H9 (cell line): ENCODE data around the gene SLC6A3. TPM values are rescaled to one million over a fixed set of nuclear protein-coding genes. Genes with fewer than 3 reads are reported as not detected.

Experiments
- DNase-seq: peaks from one replicate; pipeline ENCODE4 v3.0.0-alpha.2; 2017
- H2AFZ ChIP-seq: one replicate; pipeline ENCODE4 v1.6.1; 2013; ENCODE audit warnings: mild to moderate bottlenecking, low read length, control low read depth, moderate library complexity
- H2AK5ac ChIP-seq: 2 replicates; pipeline ENCODE4 v1.6.1; 2013; ENCODE audit warnings: low read length, control low read depth, mixed read lengths; ENCODE audit not compliant: insufficient read length
- H2BK120ac ChIP-seq: one replicate; pipeline ENCODE4 v1.6.1; 2013; ENCODE audit warnings: low read depth, mild to moderate bottlenecking, low read length, control low read depth, inconsistent platforms; ENCODE audit not compliant: poor library complexity, severe bottlenecking
- H2BK12ac ChIP-seq: 2 replicates; pipeline ENCODE4 v1.6.1; 2013; ENCODE audit warnings: low read length, control low read depth, mixed read lengths, low read depth; ENCODE audit not compliant: insufficient read length
- H2BK15ac ChIP-seq: 2 replicates; pipeline ENCODE4 v1.6.1; 2013; ENCODE audit warnings: low read depth, low read length, control low read depth
- H2BK20ac ChIP-seq: one replicate; pipeline ENCODE4 v1.6.1; 2013; ENCODE audit warnings: low read depth, mild to moderate bottlenecking, low read length, control low read depth, inconsistent platforms; ENCODE audit not compliant: poor library complexity, severe bottlenecking
- H2BK5ac ChIP-seq: 2 replicates; pipeline ENCODE4 v1.6.1; 2013; ENCODE audit warnings: low read length, control low read depth, mixed read lengths; ENCODE audit not compliant: insufficient read length
- H3K14ac ChIP-seq: 2 replicates; pipeline ENCODE4 v1.6.1; 2013; ENCODE audit warnings: low read length, control low read depth; ENCODE audit not compliant: insufficient read depth
- H3K18ac ChIP-seq: 2 replicates; pipeline ENCODE4 v1.6.1; 2013; ENCODE audit warnings: low read depth, mild to moderate bottlenecking, mixed read lengths, low read length, control low read depth; ENCODE audit not compliant: insufficient read length
- H3K23ac ChIP-seq: 2 replicates; pipeline ENCODE4 v1.6.1; 2013; ENCODE audit warnings: low read length, control low read depth, mixed read lengths, low read depth; ENCODE audit not compliant: insufficient read length
- H3K23me2 ChIP-seq: 2 replicates; pipeline ENCODE4 v1.6.1; 2013; ENCODE audit warnings: low read depth, mild to moderate bottlenecking, mixed read lengths, low read length, control low read depth; ENCODE audit not compliant: insufficient read length, poor library complexity, severe bottlenecking
- H3K27ac ChIP-seq: 2 replicates; pipeline ENCODE4 v1.5.1; 2013; ENCODE audit warnings: low read length, control low read depth, mixed read lengths, low read depth; ENCODE audit not compliant: insufficient read length
- H3K27me3 ChIP-seq: 2 replicates; pipeline ENCODE4 v1.6.1; 2013; ENCODE audit warnings: low read length, control low read depth, inconsistent platforms; ENCODE audit not compliant: insufficient read depth
- H3K4ac ChIP-seq: 2 replicates; pipeline ENCODE4 v1.6.1; 2013; ENCODE audit warnings: low read depth, mild to moderate bottlenecking, control low read depth, inconsistent platforms, low read length, moderate library complexity
- H3K4me1 ChIP-seq: 2 replicates; pipeline ENCODE4 v1.6.1; 2013; ENCODE audit warnings: low read length, control low read depth, inconsistent platforms; ENCODE audit not compliant: insufficient read depth
- H3K4me2 ChIP-seq: 2 replicates; pipeline ENCODE4 v1.6.1; 2013; ENCODE audit warnings: low read length, control low read depth, mixed read lengths; ENCODE audit not compliant: insufficient read length, insufficient read depth
- H3K56ac ChIP-seq: 2 replicates; pipeline ENCODE4 v1.6.1; 2013; ENCODE audit warnings: low read depth, mild to moderate bottlenecking, mixed read lengths, low read length, control low read depth; ENCODE audit not compliant: insufficient read length
- H3K79me1 ChIP-seq: 2 replicates; pipeline ENCODE4 v1.6.1; 2013; ENCODE audit warnings: low read depth, mild to moderate bottlenecking, moderate library complexity, low read length, control low read depth, inconsistent platforms; ENCODE audit not compliant: insufficient read depth, poor library complexity, severe bottlenecking
- H3K79me2 ChIP-seq: 2 replicates; pipeline ENCODE4 v1.6.1; 2013; ENCODE audit warnings: low read length, control low read depth, inconsistent platforms; ENCODE audit not compliant: insufficient read depth
- H3K9ac ChIP-seq: 2 replicates; pipeline ENCODE4 v1.6.1; 2013; ENCODE audit warnings: low read length, control low read depth, mixed read lengths; ENCODE audit not compliant: insufficient read length; ENCODE audit errors: extremely low read depth
- H3K9me3 ChIP-seq: one replicate; pipeline ENCODE4 v1.6.1; 2013; ENCODE audit warnings: low read depth, low read length, inconsistent platforms; ENCODE audit not compliant: control insufficient read depth
- H3T11ph ChIP-seq: one replicate; pipeline ENCODE4 v1.6.1; 2013; ENCODE audit warnings: mild to moderate bottlenecking, low read length, control low read depth, inconsistent platforms
- H4K20me1 ChIP-seq: one replicate; pipeline ENCODE4 v1.6.1; 2013; ENCODE audit not compliant: control insufficient read depth, insufficient read length, insufficient read depth
- H4K5ac ChIP-seq: 2 replicates; pipeline ENCODE4 v1.6.1; 2013; ENCODE audit warnings: low read depth, mild to moderate bottlenecking, mixed read lengths, low read length, control low read depth; ENCODE audit not compliant: insufficient read length
- H4K8ac ChIP-seq: replicated peaks from 2 replicates; pipeline ENCODE4 v1.6.1; 2013; ENCODE audit warnings: low read length, control low read depth, mixed read lengths, low read depth; ENCODE audit not compliant: insufficient read length
- H4K91ac ChIP-seq: 2 replicates; pipeline ENCODE4 v1.6.1; 2013; ENCODE audit warnings: low read depth, mild to moderate bottlenecking, moderate library complexity, mixed read lengths, low read length, control low read depth; ENCODE audit not compliant: insufficient read length
- H3K27ac Mint-ChIP-seq, 3 experiments: 2 replicates in 2 of 3; 3 replicates in 1 of 3; pipeline ENCODE4 v1.8.0; 2020 to 2021; ENCODE audit warnings: mixed read lengths in 3 of 3, mild to moderate bottlenecking in 1 of 3, moderate library complexity in 1 of 3
- H3K27me3 Mint-ChIP-seq: 2 replicates; pipeline ENCODE4 v1.8.0; 2021; ENCODE audit warnings: low read depth, mild to moderate bottlenecking, moderate library complexity, mixed read lengths
- H3K36me3 Mint-ChIP-seq, 3 experiments: 2 replicates in 2 of 3; 3 replicates in 1 of 3; pipeline ENCODE4 v1.8.0; 2020 to 2021; ENCODE audit warnings: low read depth in 3 of 3, mixed read lengths in 3 of 3; ENCODE audit not compliant: insufficient read depth in 1 of 3
- H3K4me1 Mint-ChIP-seq, 2 experiments: 2 replicates each; pipeline ENCODE4 v1.8.0; 2020; ENCODE audit warnings: mixed read lengths in 2 of 2
- H3K4me3 Mint-ChIP-seq, 2 experiments: 2 replicates in 1 of 2; 3 replicates in 1 of 2; pipeline ENCODE4 v1.8.0; 2020 to 2021; ENCODE audit warnings: mild to moderate bottlenecking in 2 of 2, mixed read lengths in 2 of 2, moderate library complexity in 1 of 2
- H3K9me3 Mint-ChIP-seq, 2 experiments: 2 replicates in 1 of 2; 3 replicates in 1 of 2; pipeline ENCODE4 v1.8.0; 2020; ENCODE audit warnings: mild to moderate bottlenecking in 2 of 2, mixed read lengths in 2 of 2, moderate library complexity in 1 of 2
- WGBS: extraction: QIAGEN DNeasy Blood & Tissue Kit; methylation state at CpG from one replicate; pipeline ENCODE4 v1.1.7; 2013; ENCODE audit warnings: missing lambda C conversion rate, low lambda C conversion rate, mixed read lengths; ENCODE audit not compliant: insufficient read length; ENCODE audit errors: extremely low coverage; 5-methylcytosine and 5-hydroxymethylcytosine counted together
- total RNA-seq: library from RNA; stranded (reverse); gene quantifications from 2 replicates; pipeline ENCODE4 v1.2.1, GENCODE V29; 2021
- TF ChIP-seq, protein P1 (sequence below): fragments of 200-600 bp; sonication (generic); conservative IDR thresholded peaks from 3 replicates; pipeline ENCODE4 v1.8.0; 2021; ENCODE audit warnings: antibody characterized with exemption, mild to moderate bottlenecking

Gene SLC6A3
- total RNA-seq, 1 experiment from 2014 or later: 0.61 TPM

DNA sequence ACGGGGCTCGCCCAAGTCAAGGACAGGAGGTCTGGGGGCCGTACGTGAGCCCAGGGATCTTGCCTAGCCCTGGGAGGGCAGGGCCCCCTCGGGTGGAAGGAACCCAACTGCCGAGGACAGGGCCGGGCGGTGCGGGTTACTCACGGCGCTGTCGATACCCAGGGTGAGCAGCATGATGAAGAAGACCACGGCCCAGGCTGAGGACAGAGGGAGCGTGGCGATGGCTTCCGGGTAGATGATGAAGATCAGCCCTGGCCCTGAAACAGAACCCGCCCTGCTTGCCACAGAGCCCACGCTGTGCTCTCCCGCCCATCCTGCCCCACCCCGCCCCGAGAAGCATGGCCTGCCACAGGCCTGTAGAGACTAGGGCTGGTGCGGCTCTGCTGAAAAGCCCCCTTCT, 34.1 kb downstream of the SLC6A3 start:
- no peaks in the 10 kb centered on the region for H3K9me3 ChIP-seq
- H3K23me2 ChIP-seq: no peaks in the 10 kb centered on the region
- no peak overlapping the region for H2AFZ ChIP-seq
- Mint-ChIP-seq H3K36me3 (no peaks in the 10 kb centered on the region), H3K27me3 (peaks cover 5% of the 10 kb centered on the region), H3K4me3 (no peak overlapping the region), H3K27ac (no peak overlapping the region; a peak in 1 of 7 replicates), H3K4me1 (peaks cover 17 to 33% of the 10 kb centered on the region in 2 experiments), H3K9me3 (no peaks in the 10 kb centered on the region; a peak in 1 of 5 replicates)
- H3K23ac ChIP-seq: no peak overlapping the region
- H2AK5ac ChIP-seq: no peak overlapping the region
- TF ChIP-seq, protein P1, sequence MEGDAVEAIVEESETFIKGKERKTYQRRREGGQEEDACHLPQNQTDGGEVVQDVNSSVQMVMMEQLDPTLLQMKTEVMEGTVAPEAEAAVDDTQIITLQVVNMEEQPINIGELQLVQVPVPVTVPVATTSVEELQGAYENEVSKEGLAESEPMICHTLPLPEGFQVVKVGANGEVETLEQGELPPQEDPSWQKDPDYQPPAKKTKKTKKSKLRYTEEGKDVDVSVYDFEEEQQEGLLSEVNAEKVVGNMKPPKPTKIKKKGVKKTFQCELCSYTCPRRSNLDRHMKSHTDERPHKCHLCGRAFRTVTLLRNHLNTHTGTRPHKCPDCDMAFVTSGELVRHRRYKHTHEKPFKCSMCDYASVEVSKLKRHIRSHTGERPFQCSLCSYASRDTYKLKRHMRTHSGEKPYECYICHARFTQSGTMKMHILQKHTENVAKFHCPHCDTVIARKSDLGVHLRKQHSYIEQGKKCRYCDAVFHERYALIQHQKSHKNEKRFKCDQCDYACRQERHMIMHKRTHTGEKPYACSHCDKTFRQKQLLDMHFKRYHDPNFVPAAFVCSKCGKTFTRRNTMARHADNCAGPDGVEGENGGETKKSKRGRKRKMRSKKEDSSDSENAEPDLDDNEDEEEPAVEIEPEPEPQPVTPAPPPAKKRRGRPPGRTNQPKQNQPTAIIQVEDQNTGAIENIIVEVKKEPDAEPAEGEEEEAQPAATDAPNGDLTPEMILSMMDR: no peak
- H3K18ac ChIP-seq: no peak overlapping the region
- no peaks in the 10 kb centered on the region for H3K79me1 ChIP-seq
- peaks cover 3% of the 10 kb centered on the region; the same call in 1 of the 2 replicates for H3K4me1 ChIP-seq
- no peak overlapping the region for H4K91ac ChIP-seq
- no peak overlapping the region for H3K4me2 ChIP-seq
- H3K9ac ChIP-seq: no peak overlapping the region
- no peak for DNase-seq
- no peak overlapping the region for H2BK12ac ChIP-seq
- no peak overlapping the region for H2BK20ac ChIP-seq
- no CpG with 5 or more reads among the region's 22 CpGs for WGBS
- H2BK120ac ChIP-seq: no peak overlapping the region
- H3T11ph ChIP-seq: no peak overlapping the region
- no peak overlapping the region for H4K8ac ChIP-seq
- H3K56ac ChIP-seq: no peak overlapping the region
- no peak overlapping the region for H3K4ac ChIP-seq
- H3K79me2 ChIP-seq: no peaks in the 10 kb centered on the region
- no peaks in the 10 kb centered on the region for H4K20me1 ChIP-seq
- no peak overlapping the region for H4K5ac ChIP-seq
- H3K14ac ChIP-seq: no peak overlapping the region
- H3K27me3 ChIP-seq: no peaks in the 10 kb centered on the region
- no peak overlapping the region for H3K27ac ChIP-seq
- H2BK5ac ChIP-seq: no peak overlapping the region
- H2BK15ac ChIP-seq: no peak overlapping the region
